Caki2 (cell line): ENCODE results near the gene FAM117A. TPM values are rescaled to one million over a fixed set of nuclear protein-coding genes. Genes with fewer than 3 reads are reported as not detected.

ENCODE experiments used
- DNase-seq: peaks from one replicate; pipeline ENCODE4 v3.0.0-alpha.2; 2015; ENCODE audit warnings: low read depth
- in situ Hi-C: cut with HindIII; loops from 2 replicates; pipeline ENCODE4 v1.10.0; 2016; ENCODE audit warnings: low sequenced_read_pairs, low pct_unique_long_range_greater_than_20kb, mixed read lengths
- total RNA-seq: library from RNA; depleted of rRNA; stranded (reverse); fragments of >200 nt; shearing (Covaris generic); gene quantifications from 2 replicates; pipeline ENCODE4 v1.2.3, GENCODE V29; 2014; ENCODE audit warnings: low replicate concordance

The FAM117A gene
- total RNA-seq, 1 experiment from 2014 or later = 0.44 TPM

DNA sequence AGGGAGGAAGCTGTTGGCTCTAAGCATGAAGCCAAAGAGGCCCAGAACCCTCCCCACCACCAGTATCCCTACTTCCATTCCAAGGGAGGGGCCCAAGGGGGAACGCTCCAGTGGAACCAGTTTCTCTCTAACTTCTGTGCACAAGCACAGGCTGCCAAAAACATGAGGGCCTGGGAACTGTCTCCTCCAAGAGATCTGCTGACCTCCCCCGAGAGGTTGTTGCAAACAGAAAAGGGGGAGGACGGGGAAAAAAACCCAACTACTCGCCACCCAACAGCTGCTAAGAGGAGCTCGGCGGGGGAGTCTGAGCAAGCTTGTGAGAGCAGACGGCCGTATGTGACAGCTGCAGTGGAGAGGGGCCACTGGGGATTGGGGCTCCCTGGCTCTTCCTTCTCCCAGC lies 40.5 kb downstream of the FAM117A start:
- in situ Hi-C loops = no loop called here
- DNase-seq = no peak

DNA sequence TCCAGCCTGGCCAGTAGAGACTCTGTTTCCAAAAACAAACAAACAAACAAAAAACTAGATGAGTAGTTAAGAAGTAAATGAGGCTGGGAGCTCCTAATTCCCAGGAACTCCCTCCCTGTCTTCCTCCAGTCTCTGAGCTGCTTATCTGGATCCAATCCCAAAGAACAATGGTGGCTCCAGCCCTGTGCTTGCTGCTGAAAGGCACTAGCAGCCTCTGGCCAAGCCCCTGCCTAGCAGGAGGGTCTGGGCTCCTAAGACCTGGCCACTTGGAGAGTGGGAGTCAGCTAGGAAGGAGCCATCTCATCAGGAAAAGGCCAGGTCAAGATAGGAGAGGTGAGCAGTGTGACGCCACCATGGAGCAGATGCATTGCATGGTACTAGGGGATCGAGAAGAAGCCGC lies 41.9 kb downstream of the FAM117A start:
- in situ Hi-C loops = no loop called here
- no peak for DNase-seq

DNA sequence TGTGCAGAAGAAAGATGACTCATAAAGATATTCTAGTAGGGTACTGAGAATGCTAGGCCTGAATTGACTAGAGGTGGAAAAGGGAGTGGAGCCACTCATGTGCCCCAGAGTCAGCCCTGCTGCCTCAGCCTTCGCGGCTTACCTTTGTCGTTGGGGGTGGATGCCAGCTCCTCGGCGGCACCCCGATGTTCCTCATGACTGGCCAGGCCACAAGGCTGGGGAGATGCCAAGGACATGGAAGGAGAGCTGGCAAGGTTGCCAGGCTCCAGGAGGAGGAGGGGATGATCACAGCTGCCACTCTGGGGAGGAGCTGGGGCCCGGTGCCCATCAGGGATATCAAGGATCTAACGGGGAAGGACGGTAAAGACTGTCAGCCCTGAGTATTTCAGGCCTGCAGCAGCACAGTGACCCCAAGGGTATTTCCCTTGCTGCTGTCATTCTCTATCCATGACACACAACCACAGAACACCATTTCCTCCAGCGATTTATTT lies 46.5 kb downstream of the FAM117A start:
- no peak for DNase-seq
- in situ Hi-C loops = no loop called here

DNA sequence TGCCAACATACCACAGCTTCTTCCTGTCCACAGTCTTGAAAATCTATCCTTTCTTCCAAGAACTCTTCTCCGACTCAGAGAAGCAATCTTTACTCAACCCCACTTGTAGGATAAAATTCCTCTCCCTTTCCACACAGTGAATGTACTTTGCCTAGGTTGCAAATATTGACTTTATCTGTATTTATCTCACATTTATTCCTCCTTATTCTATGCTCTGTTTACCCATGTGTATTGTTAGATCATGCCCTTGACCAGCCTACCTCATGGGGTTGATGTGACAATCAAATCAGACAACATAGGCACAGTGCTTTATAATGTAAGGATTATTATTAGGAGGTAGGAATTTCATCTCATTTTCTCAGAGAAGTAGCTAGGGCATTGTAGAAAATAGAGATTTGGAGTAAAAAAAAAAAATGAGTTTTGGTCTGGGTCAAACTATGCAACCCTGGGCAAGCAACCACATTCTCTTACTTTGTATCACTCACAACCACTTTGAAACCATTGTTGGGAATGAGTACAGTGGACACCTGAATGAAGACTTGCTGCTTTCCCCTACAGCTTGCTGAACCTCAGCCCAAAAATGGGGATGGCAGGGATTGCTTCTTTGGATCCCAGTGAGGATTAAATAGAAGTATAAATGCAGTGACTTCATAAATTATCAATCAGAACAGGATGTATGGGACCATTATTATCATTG lies 47.1 kb downstream of the FAM117A start:
- no peak for DNase-seq
- in situ Hi-C loops = no loop called here

DNA sequence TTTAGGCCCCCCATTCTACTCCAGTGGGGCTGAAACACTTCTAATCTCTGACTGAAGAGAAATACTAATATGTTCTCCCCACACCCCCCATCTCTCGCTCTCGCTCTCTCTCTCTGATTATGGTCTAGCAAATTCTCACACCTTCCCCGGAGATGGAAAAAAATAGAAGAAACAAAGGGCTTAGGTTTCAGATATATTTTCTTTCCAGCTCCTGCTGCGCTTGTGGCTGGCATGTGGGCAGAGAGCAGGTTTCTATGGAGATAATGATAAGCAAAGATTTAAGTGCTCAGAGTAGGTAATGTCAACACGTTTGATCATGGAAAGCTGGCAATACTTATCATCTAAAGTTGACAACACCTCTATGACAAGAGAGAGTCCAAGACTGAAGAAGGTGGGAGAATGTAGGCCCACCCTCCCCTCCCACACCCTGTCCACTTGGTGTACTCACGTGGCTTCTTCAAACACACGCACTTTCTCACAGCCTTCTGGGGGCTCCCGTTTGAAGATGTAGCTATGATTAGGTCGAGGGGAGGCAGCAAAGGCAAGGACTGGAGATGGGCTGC lies 48.1 kb downstream of the FAM117A start:
- DNase-seq = no peak
- in situ Hi-C loops = no loop called here

DNA sequence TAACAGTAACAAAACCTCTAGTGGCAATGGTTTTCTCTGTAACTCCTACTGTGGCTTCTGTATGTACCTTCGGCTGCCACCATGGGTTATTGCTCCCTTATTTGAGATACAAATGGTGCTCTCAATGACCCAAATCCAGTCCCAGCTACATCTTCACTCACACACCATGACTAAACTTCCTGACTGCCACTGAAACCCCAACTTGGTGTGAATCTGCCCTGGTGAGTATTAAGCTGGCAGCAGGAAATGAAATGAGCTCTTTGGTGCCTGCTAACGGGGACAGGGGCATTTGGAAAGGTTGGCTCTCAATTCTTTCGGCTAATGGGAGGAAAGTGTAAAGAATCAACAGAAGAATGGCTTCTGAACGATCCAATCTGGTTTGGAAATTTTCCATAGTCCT lies 48.7 kb downstream of the FAM117A start:
- no peak for DNase-seq
- in situ Hi-C loops = no loop called here

DNA sequence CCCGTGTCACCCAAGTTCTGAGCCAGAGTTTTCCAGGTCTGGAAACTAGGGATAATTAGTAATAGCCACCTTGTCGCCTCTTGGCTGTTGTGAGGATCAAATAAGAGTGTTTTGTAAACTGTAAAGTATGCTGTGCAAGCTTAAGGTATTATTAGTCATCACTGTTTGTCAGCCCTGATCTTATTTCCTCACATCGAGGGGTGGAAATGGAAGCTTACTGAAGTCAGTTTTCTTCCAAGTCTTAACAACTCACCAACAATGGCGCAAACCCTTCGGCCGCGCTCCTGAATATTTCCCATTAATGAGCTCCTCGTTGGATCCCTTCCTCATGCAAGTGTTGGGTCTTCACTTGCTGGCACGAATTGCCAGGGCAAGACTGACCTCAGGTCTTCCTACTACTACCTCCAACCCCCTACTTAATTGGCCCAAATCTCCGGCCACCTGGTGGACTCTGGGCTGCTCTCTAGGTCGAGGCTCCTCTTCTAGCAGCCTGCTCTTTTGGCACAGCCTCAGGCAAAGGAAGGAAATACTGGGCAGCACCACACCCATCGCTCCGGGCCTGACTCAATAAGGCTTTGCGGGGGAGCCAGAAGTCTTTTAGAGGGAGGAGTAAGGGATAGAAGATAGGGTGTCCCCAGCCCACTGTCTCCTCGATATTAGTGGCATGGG lies 55.3 kb downstream of the FAM117A start:
- peak; percentile 14 for DNase-seq
- in situ Hi-C loops = no loop called here

DNA sequence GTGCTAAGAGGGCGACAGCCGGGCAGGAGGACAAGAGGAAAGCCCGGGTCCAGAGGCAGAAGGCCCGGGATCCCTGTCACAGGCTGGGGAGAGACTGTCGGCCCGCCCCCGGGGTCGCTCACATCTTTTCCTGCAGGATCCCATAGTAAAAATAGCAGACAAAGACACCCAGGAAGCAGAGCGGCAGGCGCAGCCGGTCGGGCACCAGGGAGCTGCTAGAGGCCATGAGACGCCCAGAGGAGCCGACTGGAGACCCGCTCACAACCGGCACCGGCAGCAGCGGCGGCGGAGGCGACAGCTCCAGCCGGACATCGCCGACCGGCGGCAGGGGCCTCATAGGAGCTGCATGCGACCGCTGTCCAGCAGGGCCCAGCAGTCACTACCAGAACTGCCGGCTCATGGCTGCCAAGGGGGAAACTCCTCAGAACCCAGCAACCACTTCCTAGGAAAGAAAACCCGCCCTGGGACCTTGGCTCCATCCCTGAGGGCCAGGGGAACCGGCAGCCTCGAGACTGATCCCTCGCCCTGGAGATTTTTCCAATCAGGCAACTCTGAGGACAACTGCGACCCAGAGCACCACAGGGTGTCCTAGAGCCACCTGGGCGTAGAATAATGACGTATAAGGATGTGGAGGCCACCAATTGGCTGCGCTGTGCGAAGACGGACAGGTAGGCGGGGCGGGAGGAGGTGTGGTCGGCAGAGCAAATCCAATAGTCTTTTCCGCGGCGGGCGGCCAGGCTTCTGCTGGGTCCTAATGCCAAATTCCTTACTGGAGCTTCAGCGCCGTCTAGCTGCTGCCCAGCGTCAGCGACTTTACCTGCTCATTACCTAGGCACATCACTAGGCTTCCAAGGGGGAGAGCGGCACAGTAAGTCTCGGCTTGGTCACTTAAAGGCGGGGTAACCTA lies 56.1 kb downstream of the FAM117A start, which contains the start of gene SLC35B1:
Gene SLC35B1 (minus strand): TSS at position 357 of the 907 bp plus-strand sequence. CDS start 131 bp downstream, at position 226.
- in situ Hi-C loops = no loop called here
- DNase-seq = peak; percentile 99

DNA sequence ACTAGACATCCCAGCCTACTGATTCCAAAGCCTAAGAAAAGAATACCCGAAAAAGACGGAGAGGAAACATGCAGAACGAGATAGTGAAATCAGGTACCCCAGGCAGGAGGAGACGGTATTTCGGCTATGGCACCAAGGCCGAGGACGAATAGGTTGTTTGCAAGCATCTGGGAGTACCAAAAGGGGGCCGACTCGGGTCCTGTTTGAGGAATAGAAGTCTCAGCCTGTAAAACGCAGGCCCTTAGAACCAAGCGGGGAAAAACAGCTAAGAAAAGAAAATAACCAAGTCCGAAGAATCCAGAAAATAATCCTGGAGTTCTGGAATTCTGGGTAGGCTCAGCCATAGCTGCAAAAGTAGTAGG lies 56.7 kb downstream of the FAM117A start:
- DNase-seq = no peak
- in situ Hi-C loops = no loop called here

DNA sequence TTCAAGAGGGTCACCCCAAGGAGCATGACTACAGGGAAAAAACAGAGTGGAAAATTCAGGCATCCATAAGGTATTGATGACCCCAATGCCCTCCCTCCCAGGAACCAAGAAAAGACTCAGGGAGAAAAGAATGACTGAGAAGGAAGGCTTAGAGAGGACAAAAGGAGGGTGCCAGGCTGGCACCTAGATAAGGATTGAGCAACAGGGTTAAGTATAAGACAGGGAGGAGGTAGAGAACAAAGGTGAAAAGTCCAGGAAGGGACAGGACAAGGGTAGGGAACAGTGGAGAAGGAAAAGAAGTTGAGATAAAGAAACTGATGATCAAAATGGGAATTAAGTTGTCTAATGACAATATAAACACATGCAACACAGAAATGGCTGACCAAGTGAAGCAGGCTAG lies 58.7 kb downstream of the FAM117A start:
- in situ Hi-C loops = no loop called here
- no peak for DNase-seq

DNA sequence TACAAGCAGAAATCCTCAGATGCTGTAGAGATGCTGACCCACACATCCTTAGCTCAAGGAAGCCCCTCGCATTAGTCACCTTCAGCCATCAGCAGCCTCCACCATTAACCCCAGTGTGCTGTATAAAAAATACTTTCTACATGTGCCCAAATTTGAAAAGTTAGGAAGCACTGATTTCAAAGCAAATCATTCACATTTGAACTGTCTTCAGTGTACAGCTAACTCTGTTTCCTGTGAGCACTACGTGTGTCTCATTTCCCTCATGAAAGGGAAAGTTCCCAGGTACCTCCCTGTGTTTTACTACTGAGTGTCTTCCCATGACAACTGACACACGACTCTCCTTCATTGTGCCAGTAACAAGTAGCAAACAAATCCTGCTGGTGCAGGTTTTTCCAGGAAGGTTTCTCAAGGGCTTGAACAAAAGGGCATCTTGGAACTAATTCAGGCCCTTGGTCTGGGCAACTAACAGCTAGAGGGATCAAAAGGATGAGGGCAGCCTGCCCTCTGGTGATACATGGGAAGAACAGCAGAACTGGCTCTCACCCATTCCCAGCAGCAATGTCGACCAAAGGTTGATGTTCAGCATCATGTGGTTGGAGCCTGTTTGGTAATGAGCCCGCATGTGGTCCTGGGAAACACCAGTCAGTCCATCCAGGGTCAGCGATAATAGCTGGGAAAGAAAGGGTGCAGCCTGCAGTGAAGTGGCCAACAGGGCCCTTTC lies 60.2 kb downstream of the FAM117A start:
- in situ Hi-C loops = no loop called here
- peak; percentile 51 for DNase-seq

DNA sequence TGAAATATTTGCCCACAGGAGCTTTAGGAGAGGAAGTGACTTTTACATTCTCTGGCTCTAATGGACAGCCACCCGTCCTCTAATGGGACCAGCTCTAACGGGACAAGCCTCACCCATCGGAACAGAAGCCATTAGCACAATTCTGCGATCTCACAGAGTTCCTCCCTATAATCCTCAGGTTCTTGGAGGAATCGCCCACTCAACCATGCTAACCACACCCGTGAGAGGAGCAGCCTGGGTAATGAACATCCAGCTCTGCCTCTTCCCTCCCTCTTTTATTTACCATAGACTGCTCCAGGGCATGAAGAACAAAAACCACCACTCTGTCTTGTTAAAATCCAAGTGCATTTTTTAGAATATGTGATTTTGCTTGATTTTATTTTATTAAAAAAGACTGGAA lies 63.0 kb downstream of the FAM117A start:
- no peak for DNase-seq
- in situ Hi-C loops = no loop called here

DNA sequence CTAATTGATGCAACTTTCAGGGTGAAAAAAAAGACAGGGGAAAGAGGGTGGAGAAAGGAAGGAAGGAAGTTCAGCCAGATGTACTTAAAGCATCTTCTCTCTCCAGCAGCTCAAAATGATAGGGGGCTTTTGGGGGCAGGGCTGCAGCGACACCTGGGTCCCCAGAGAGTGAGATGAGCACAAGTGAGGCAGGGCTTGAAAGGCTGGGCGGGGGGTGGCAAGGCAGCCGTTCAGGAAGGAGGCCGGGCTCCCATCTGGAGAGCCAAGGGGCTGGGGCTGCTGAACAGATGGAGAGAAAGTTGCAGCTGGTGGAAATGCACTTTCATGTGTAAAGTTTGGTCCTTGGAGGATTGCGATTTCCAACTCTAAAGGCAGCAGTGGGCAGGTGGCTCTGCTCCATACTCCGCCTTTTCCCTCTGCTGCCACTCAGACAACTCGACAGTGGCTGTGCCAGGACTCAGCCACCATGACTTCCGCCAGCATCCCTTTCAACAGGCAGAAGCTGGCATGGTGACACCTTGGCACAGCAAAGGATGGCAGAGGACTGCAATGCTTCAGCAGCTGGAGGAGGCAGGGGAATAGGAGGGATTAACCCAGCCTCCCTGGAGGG lies 63.9 kb downstream of the FAM117A start:
- DNase-seq = no peak
- in situ Hi-C loops = no loop called here

DNA sequence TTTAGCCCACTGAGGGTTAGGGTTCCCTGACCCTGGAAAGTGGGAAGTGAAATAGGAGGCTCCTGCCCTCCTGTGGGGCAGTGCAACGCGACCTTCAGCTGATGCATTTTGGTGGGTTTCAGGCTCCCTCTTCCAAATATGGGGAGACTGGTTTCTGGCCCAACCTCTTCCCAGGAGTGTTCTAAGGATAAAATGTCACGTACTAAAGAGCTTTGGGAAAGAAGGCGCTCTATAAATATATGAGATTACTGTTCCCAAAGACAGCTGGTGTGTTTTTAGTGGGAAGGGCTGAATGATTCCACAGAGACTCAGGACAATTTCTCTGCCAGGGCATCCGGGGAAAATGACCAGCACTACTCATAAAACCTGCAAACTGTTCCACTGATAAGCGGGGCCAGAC lies 65.9 kb downstream of the FAM117A start:
- in situ Hi-C loops = no loop called here
- no peak for DNase-seq

DNA sequence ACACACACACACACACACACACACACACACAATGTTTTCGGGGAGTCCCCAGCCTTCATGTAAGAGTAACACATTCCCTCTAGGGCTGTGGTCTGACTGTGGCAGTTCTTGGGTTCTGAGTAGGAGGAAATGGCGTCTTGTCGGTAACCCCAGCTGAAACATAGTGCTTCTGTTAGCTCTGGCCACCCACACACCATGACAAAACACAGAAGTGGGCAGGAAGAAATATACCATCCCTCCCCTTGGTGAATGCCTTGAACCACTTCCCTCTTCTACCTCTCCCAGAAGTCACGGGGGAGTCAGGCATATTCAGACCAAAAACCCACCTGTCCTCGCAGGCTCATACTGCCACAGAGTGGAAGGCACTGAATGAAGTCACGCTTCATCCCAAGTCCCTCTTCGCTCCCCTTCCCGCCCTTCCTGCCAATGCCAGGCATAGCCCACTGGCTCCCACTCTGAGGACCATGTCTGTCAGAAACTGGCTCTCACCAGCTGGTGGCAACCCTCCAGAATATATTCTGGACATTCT lies 67.6 kb downstream of the FAM117A start:
- in situ Hi-C loops = no loop called here
- DNase-seq = no peak

DNA sequence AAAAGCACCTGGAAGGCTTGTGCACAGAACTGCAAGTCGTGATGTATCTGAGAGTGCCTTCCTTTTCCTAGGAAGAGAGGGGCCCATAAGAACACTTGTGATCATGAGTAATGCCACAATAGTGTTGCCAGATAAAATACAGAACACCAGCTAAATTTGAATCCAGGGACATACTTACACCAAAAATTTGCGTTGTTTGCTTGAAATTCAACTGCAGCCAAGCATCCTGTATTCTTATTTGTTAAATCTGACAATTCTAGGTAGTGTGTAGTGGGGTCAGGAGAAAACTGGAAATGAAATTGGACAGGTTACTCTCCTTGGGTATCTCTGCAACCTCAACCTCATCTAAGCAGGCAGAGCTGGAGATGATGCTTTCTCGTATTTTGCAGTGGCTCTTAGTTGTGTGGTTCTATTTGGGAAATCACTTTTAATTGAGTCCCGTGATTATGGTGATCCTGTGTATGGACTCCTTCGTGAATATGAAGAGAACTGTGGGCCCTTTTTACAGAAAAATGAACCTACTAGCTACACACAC lies 68.2 kb downstream of the FAM117A start:
- in situ Hi-C loops = no loop called here
- no peak for DNase-seq
